Panc1 (cell line): ENCODE measurements around the gene OTOA. TPM values are rescaled to one million over a fixed set of nuclear protein-coding genes. Genes with fewer than 3 reads are reported as not detected.

Source experiments
- ATAC-seq: fragments of 200-7000 bp; cut with Tn5 transposase; 2 replicates; pipeline ENCODE4 v1.9.1; 2020; ENCODE audit warnings: mild to moderate bottlenecking, moderate library complexity
- BruUV-seq: library from RNA; stranded (reverse); fragments of 400-500 nt; replicated peaks from 2 replicates; lab custom pipeline; 2021; lab: Mats Ljungman, UMichigan
- CTCF ChIA-PET: fragments of 300-600 bp; sonication (Branson Sonifier 250); formaldehyde crosslinking; loops from one replicate; lab custom pipeline; 2022; ENCODE audit warnings: antibody characterized with exemption; lab: Charles Lee
- POLR2A ChIA-PET: fragments of 300-600 bp; sonication (Branson Sonifier 250); formaldehyde crosslinking; loops from one replicate; lab custom pipeline; 2022; ENCODE audit warnings: antibody characterized with exemption; lab: Charles Lee
- DNase-seq: peaks from one replicate; pipeline ENCODE4 v3.0.0-alpha.2; 2010; ENCODE audit warnings: low read depth, low spot score
- H3K27ac ChIP-seq: 2 replicates; pipeline ENCODE4 v1.5.1; 2011; ENCODE audit warnings: mild to moderate bottlenecking, low read length, inconsistent platforms
- H3K27me3 ChIP-seq: fragments of 200-500 bp; sonication (Bioruptor generic); 2 replicates; pipeline ENCODE4 v1.6.0; 2014; ENCODE audit warnings: low read length, inconsistent platforms; ENCODE audit not compliant: control insufficient read depth, insufficient read depth
- H3K36me3 ChIP-seq: fragments of 200-500 bp; sonication (Bioruptor generic); 2 replicates; pipeline ENCODE4 v1.5.1; 2014; ENCODE audit warnings: inconsistent platforms, mild to moderate bottlenecking, low read length, moderate library complexity; ENCODE audit not compliant: control insufficient read depth, insufficient read depth
- H3K4me1 ChIP-seq: 2 replicates; pipeline ENCODE4 v1.5.1; 2011; ENCODE audit warnings: inconsistent platforms, mild to moderate bottlenecking, low read length, moderate library complexity; ENCODE audit not compliant: control insufficient read depth, insufficient read depth
- H3K4me3 ChIP-seq, 2 experiments: 2 replicates each; pipeline ENCODE4 v1.5.1; 2011 to 2012; ENCODE audit warnings: low read depth in 2 of 2, low read length in 2 of 2, mild to moderate bottlenecking in 2 of 2, inconsistent platforms in 1 of 2, moderate library complexity in 1 of 2
- H3K9me3 ChIP-seq: fragments of 200-500 bp; sonication (Bioruptor generic); 2 replicates; pipeline ENCODE4 v1.5.1; 2014; ENCODE audit warnings: low read depth, mild to moderate bottlenecking, inconsistent platforms, low read length, moderate library complexity; ENCODE audit not compliant: control insufficient read depth, insufficient read depth
- POLR2AphosphoS5 ChIP-seq: IDR thresholded peaks from 2 replicates; pipeline ENCODE4 v1.6.1; 2012; ENCODE audit warnings: mild to moderate bottlenecking, low read depth, low read length, moderate library complexity
- SIN3A ChIP-seq: IDR thresholded peaks from 2 replicates; pipeline ENCODE4 v1.6.1; 2012; ENCODE audit warnings: low read depth, mild to moderate bottlenecking, low read length, moderate library complexity, borderline replicate concordance; ENCODE audit not compliant: insufficient read depth
- TCF7L2 ChIP-seq: IDR thresholded peaks from 2 replicates; pipeline ENCODE4 v1.6.1; 2011; ENCODE audit warnings: mild to moderate bottlenecking, low read depth, low read length, inconsistent platforms
- in situ Hi-C: cut with HindIII; loops from 2 replicates; pipeline ENCODE4 v1.10.0; 2016; ENCODE audit warnings: low sequenced_read_pairs, low pct_unique_long_range_greater_than_20kb
- intact Hi-C: fragments of 100-400 bp; cut with micrococcal nuclease; formaldehyde crosslinking; loops from one replicate; pipeline ENCODE4 v1.10.0; 2022; ENCODE audit not compliant: unreplicated experiment
- total RNA-seq: library from RNA; stranded (reverse); gene quantifications from one replicate; pipeline ENCODE4 v1.2.1, GENCODE V29; 2021; ENCODE audit not compliant: unreplicated experiment
- TF ChIP-seq, protein P1 (sequence below): fragments of 450-650 bp; IDR thresholded peaks from 2 replicates; pipeline ENCODE4 v1.5.1; 2017; ENCODE audit warnings: mild to moderate bottlenecking
- TF ChIP-seq, protein P2 (sequence below), 2 experiments: IDR thresholded peaks; 2 replicates each; pipeline ENCODE4 v1.6.1; 2011 to 2012; ENCODE audit warnings: low read depth in 2 of 2, control low read depth in 1 of 2, low read length in 1 of 2, mild to moderate bottlenecking in 1 of 2, moderate library complexity in 1 of 2; ENCODE audit not compliant: insufficient read depth in 1 of 2

Gene OTOA
- total RNA-seq, 1 experiment from 2014 or later: not detected

DNA sequence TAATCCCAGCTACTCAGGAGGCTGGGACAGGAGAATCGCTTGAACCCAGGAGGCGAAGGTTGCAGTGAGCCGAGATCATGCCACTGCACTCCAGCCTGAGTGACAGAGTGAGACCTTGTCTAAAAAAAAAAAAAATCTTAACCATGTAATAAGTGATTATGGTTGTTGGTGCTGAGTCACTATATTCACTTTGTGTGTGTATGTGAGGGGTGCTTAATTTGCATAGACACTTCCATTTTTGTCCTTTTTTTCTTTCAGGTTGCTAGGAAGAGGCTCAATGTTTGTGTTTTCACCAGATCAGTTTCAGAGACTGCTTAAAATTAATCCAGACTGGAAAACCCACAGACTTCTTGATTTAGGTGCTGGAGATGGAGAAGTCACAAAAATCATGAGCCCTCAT, 46.2 kb upstream of the OTOA start:
- intact Hi-C loops (no loop called here), in situ Hi-C loops (no loop called here)
- Histone ChIP-seq H3K27me3 (no peaks in the 10 kb centered on the region), H3K36me3 (no peaks in the 10 kb centered on the region), H3K4me3 (no peak overlapping the region), H3K4me1 (no peaks in the 10 kb centered on the region), H3K9me3 (no peaks in the 10 kb centered on the region), H3K27ac (no peak overlapping the region)
- TF ChIP-seq, protein P1, sequence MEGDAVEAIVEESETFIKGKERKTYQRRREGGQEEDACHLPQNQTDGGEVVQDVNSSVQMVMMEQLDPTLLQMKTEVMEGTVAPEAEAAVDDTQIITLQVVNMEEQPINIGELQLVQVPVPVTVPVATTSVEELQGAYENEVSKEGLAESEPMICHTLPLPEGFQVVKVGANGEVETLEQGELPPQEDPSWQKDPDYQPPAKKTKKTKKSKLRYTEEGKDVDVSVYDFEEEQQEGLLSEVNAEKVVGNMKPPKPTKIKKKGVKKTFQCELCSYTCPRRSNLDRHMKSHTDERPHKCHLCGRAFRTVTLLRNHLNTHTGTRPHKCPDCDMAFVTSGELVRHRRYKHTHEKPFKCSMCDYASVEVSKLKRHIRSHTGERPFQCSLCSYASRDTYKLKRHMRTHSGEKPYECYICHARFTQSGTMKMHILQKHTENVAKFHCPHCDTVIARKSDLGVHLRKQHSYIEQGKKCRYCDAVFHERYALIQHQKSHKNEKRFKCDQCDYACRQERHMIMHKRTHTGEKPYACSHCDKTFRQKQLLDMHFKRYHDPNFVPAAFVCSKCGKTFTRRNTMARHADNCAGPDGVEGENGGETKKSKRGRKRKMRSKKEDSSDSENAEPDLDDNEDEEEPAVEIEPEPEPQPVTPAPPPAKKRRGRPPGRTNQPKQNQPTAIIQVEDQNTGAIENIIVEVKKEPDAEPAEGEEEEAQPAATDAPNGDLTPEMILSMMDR: no peak
- TF ChIP-seq SIN3A: no peak
- TF ChIP-seq, protein P2, sequence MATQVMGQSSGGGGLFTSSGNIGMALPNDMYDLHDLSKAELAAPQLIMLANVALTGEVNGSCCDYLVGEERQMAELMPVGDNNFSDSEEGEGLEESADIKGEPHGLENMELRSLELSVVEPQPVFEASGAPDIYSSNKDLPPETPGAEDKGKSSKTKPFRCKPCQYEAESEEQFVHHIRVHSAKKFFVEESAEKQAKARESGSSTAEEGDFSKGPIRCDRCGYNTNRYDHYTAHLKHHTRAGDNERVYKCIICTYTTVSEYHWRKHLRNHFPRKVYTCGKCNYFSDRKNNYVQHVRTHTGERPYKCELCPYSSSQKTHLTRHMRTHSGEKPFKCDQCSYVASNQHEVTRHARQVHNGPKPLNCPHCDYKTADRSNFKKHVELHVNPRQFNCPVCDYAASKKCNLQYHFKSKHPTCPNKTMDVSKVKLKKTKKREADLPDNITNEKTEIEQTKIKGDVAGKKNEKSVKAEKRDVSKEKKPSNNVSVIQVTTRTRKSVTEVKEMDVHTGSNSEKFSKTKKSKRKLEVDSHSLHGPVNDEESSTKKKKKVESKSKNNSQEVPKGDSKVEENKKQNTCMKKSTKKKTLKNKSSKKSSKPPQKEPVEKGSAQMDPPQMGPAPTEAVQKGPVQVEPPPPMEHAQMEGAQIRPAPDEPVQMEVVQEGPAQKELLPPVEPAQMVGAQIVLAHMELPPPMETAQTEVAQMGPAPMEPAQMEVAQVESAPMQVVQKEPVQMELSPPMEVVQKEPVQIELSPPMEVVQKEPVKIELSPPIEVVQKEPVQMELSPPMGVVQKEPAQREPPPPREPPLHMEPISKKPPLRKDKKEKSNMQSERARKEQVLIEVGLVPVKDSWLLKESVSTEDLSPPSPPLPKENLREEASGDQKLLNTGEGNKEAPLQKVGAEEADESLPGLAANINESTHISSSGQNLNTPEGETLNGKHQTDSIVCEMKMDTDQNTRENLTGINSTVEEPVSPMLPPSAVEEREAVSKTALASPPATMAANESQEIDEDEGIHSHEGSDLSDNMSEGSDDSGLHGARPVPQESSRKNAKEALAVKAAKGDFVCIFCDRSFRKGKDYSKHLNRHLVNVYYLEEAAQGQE (IDR thresholded peaks at IDR 0.05; ENCODE audit: insufficient read depth in 1 of 2, low read depth in 2 of 2, low read length in 1 of 2): no peak
- TF ChIP-seq TCF7L2: no peak
- no peak for TF ChIP-seq POLR2AphosphoS5
- CTCF ChIA-PET: no interaction called here
- no TSS peak for BruUV-seq
- DNase-seq: no peak
- POLR2A ChIA-PET: no interaction called here
- ATAC-seq: no peak

DNA sequence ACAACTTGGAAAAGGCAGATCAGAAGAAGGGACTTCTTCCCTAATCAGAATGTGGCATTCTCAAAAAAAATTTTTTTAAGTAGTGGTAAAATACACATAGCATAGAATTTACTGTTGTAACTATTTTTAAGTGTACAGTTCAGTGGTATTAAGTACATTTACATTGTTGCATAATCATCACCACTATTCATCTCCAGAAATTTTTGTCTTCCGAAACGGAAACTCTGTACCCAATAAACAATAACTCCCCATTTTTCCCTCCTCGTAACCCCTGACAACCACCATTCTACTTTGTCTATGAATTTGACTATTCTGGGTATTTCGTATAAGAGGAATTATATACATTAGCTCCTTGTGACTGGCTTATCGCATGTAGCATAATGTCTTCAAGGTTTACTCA, 45.5 kb upstream of the OTOA start:
- Histone ChIP-seq H3K9me3 (no peaks in the 10 kb centered on the region), H3K27me3 (no peaks in the 10 kb centered on the region), H3K4me1 (no peaks in the 10 kb centered on the region), H3K4me3 (no peak overlapping the region), H3K36me3 (no peaks in the 10 kb centered on the region), H3K27ac (no peak overlapping the region)
- no peak for DNase-seq
- TF ChIP-seq POLR2AphosphoS5 (no peak), TCF7L2 (no peak), SIN3A (no peak)
- TF ChIP-seq, protein P1: no peak
- TF ChIP-seq, protein P2 (IDR thresholded peaks at IDR 0.05; ENCODE audit: insufficient read depth in 1 of 2, low read depth in 2 of 2, low read length in 1 of 2): no peak
- intact Hi-C loops (no loop called here), in situ Hi-C loops (no loop called here)
- no peak for ATAC-seq
- POLR2A ChIA-PET: no interaction called here
- CTCF ChIA-PET: no interaction called here
- no TSS peak for BruUV-seq
